H54 (cell line): ENCODE results near the gene FHIT.
"Not testable (repeated sequence)": the region's sequence is repeated elsewhere in the genome, so short reads cannot be mapped to it uniquely, and the experiment has no call there.

Source experiments
- DNase-seq: peaks from one replicate; pipeline ENCODE4 v3.0.0; 2011; ENCODE audit warnings: low spot score, mixed read lengths; ENCODE audit not compliant: insufficient read length
- FAIRE-seq: peaks from 3 replicates; lab custom pipeline; 2011; peaks lifted over from hg19 to GRCh38; lab: Jason Lieb, UNC
- POLR2A ChIP-seq: IDR thresholded peaks from 2 replicates; pipeline ENCODE4 v1.6.1; 2011; ENCODE audit warnings: low read depth, mild to moderate bottlenecking, low read length

The FHIT gene

DNA sequence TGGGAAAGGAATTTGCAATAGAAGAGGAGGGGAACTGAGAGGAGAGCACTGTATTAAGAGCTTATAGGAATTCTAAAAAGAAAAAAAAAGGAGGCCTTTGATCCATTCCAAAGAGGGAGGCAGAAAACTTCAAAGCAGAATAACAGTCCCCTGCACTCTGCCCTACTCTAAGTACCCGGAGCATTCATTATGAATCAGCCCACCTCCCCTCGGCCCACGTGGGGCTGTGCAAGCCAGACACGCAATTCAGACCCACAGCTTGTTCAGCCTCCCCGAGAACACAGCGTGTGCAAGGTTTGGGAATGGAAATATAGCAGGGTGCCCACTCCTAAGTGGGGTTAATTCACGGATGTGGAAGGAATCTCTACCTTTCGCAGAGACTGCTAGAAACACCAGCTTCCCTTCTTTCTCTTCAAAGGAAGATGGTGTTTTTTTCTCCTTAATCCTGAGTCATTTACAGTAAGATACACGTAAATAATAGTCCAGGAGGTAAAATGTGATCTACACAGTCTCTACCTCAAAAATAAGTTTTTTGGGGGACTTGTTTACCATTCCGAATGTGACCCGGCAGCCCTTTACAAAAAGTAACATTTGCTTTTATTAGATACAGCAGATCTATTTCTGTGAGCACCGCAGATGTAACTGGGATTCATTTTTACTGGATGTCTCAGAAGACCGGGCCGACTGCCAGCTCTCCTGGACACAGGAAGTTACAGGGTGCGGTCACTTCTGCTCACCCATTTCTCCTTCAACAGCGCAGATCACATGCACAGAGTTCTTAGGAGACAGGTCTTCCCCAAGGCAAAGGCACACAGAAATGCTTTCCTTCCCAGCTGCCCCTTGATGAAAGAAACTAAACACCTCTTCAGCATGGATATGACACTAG lies 1433.0 kb downstream of the FHIT start:
- TF ChIP-seq POLR2A = no peak
- FAIRE-seq = peak; percentile 96
- DNase-seq = peak; percentile 62

GRCh38 chr3:59817511-59817910 lies 1433.7 kb downstream of the FHIT start:
- no peak for TF ChIP-seq POLR2A
- FAIRE-seq (no peak), DNase-seq (no peak)

DNA sequence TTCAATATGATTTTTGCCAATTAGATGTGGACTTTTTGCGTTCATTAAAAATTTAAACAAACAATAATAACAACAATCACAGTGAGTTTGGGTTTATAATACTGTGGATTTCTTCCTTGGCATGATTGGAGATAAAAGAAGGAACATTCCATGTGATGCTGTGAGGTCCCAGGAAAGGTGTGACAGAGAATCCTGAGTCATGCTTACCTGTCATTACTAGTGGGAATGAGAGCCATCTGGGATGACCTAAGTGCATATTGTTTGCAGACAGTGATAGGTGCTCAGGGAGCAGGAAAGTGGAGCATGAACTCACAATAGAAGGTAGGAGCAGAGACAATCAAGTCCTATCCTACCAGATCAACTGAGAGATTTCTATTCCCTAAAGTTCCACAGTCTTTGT lies 1434.9 kb downstream of the FHIT start:
- no peak for TF ChIP-seq POLR2A
- no peak for DNase-seq
- FAIRE-seq = no peak

GRCh38 chr3:59813148-59813538 lies 1438.1 kb downstream of the FHIT start:
- no peak for DNase-seq
- TF ChIP-seq POLR2A = no peak
- FAIRE-seq = no peak

- no peak for TF ChIP-seq POLR2A
- DNase-seq (no peak), FAIRE-seq (no peak)
Measured at GRCh38 chr3:59812237-59813147, 1438.8 kb downstream of the FHIT start.

DNA sequence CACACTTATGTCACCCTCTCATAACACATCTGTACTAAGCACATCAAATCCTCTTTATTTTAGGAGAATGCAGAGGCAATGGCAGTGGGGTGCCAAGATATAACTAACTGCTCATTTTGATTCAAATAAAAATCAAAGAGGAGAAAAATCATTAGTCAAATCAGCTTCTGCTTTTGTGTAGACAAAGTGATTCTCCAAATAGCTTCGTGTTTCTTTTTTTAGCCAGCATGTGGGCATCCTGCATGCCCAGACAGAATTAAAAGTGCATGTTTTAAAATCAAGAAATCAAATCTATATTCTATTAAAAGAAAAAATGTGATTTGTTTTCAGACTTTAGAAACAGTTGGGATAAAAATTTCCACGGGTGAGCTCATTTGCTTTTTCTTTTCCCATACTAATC lies 1440.1 kb downstream of the FHIT start:
- DNase-seq (no peak), FAIRE-seq (no peak)
- no peak for TF ChIP-seq POLR2A

DNA sequence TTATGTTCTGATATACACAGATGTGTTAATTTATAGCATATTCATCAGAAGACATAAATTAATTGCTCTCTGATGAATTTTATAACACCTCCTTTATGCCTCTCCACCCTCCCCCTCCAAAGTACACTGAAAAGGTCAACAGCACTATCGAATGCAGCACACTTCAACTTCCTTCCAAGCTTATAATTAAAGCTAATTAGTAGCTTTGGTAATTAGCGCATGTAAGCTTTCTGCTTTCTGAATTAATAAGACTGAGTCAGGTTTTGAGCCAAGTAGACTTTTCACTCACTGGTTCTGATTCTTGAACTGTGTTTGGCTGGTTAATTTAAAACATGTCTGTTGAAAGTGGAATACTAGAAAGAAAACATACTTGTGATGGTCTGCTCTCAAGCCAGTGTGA lies 1440.6 kb downstream of the FHIT start:
- TF ChIP-seq POLR2A = no peak
- FAIRE-seq (no peak), DNase-seq (no peak)

DNA sequence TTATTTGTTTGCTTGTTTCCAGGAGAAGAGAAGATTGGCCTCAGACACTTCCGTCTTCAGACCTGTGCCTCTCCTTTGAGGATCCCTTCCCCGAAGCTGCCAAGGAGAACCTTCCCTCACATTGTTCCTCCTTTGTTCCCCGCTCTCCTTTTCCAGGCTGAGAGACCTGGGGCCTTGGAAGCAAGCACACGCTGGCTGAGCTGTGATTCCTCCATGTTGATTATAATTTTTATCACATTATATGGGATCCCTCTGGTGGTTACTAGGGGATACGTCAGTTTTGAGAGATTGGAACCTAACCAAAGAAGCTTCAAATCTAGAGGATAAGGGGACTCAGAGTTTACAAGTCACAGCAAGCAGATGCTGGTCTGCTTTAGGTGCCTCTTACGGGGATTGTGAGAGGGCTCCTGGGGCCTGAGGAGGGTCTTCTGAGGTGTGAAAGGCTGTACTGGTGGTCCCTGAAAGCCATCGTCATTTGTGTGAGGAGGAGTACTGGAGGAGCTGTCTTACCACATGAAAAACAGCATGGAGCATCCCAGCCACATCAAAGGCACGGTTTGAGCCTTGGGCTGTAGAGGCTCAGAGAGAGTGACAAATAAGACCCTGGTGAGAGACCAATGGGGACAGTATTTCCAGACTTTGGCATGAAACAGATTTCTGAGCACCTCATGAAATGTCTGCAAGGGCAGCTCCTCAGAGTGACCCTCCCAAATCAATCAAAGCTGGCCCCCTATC lies 1441.4 kb downstream of the FHIT start:
- DNase-seq (no peak), FAIRE-seq (no peak)
- no peak for TF ChIP-seq POLR2A

- DNase-seq (no peak), FAIRE-seq (no peak)
- TF ChIP-seq POLR2A = no peak
Measured at GRCh38 chr3:59809016-59809415, 1442.2 kb downstream of the FHIT start.

DNA sequence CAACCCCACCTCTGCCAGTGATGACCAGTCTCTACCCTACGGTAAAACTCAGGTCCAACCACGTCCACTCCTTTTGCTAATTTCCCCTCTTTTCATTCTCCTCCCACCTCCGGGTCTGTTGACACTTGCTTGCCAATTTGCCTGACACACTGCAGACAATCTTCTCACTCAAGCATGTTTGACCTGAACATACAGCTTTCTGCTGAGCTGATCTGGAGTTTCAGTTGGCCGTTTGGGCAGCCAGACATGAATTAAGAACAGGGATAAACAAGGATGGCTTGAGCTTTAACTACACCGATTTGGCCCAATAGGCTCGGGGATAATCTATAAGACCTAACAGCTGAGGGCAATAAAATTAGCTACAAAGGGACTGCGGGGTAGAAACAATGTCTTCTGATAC lies 1442.8 kb downstream of the FHIT start:
- DNase-seq = no peak
- FAIRE-seq = no peak
- TF ChIP-seq POLR2A = no peak

- TF ChIP-seq POLR2A = no peak
- no peak for DNase-seq
- no peak for FAIRE-seq
Measured at GRCh38 chr3:59803268-59803667, 1448.0 kb downstream of the FHIT start.

DNA sequence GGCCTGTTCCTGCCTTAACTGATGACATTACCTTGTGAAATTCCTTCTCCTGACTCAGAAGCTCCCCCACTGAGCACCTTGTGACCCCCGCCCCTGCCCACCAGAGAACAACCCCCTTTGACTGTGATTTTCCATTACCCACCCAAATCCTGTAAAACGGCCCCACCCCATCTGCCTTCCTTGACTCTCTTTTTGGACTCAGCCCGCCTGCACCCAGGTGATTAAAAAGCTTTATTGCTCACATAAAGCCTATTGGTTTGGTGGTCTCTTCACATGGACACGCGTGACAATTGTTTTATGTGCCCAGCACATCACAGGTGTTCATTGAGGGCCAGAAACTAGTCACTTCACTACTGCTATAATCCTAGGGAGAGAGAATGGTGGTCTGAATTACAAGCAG lies 1448.8 kb downstream of the FHIT start:
- not testable (repeated sequence) for FAIRE-seq, DNase-seq

- FAIRE-seq = no peak
- TF ChIP-seq POLR2A = no peak
- no peak for DNase-seq
Measured at GRCh38 chr3:59802045-59802444, 1449.2 kb downstream of the FHIT start.

GRCh38 chr3:59800481-59800880 lies 1450.8 kb downstream of the FHIT start:
- FAIRE-seq (no peak), DNase-seq (no peak)
- TF ChIP-seq POLR2A = no peak
